HEK293 (cell line): ENCODE data around the gene KIAA1671.
A peak's percentile ranks its signal among the peaks of the same experiment; 100 is the strongest.

Experiments
- ELK4 ChIP-seq: IDR thresholded peaks from 2 replicates; pipeline ENCODE4 v1.6.1; 2011; ENCODE audit warnings: mild to moderate bottlenecking, low read depth, low read length, borderline replicate concordance
- MEIS1 ChIP-seq: sonication (generic); formaldehyde crosslinking; IDR thresholded peaks from 2 replicates; pipeline ENCODE4 v1.8.1; 2022; ENCODE audit warnings: missing genetic modification reagents, mild to moderate bottlenecking, borderline replicate concordance
- OSR2 ChIP-seq: fragments of 450-650 bp; formaldehyde crosslinking; IDR thresholded peaks from 2 replicates; pipeline ENCODE4 v1.5.1; 2016; ENCODE audit warnings: missing biosample characterization, missing genetic modification characterization
- PRDM10 ChIP-seq: fragments of 450-650 bp; formaldehyde crosslinking; IDR thresholded peaks from 2 replicates; pipeline ENCODE4 v1.5.1; 2016; ENCODE audit warnings: missing biosample characterization, missing genetic modification characterization
- REPIN1 ChIP-seq: fragments of 450-650 bp; formaldehyde crosslinking; IDR thresholded peaks from 2 replicates; pipeline ENCODE4 v1.5.1; 2017; ENCODE audit warnings: missing biosample characterization, missing genetic modification characterization, low read depth
- SCRT1 ChIP-seq: fragments of 450-650 bp; formaldehyde crosslinking; IDR thresholded peaks from 2 replicates; pipeline ENCODE4 v1.5.1; 2016; ENCODE audit warnings: missing biosample characterization, missing genetic modification characterization, borderline replicate concordance
- SCRT2 ChIP-seq: fragments of 450-650 bp; formaldehyde crosslinking; IDR thresholded peaks from 2 replicates; pipeline ENCODE4 v1.5.1; 2016; ENCODE audit warnings: missing biosample characterization, missing genetic modification characterization
- ZBTB26 ChIP-seq: fragments of 450-650 bp; formaldehyde crosslinking; optimal IDR thresholded peaks from 2 replicates; pipeline ENCODE3; 2016; ENCODE audit warnings: missing biosample characterization, mild to moderate bottlenecking, missing genetic modification characterization
- ZBTB48 ChIP-seq: fragments of 450-650 bp; formaldehyde crosslinking; IDR thresholded peaks from 2 replicates; pipeline ENCODE4 v1.5.1; 2016; ENCODE audit warnings: missing biosample characterization, missing genetic modification characterization
- ZNF157 ChIP-seq: fragments of 450-650 bp; formaldehyde crosslinking; IDR thresholded peaks from 2 replicates; pipeline ENCODE4 v1.5.1; 2016; ENCODE audit warnings: missing biosample characterization, missing genetic modification characterization
- ZNF202 ChIP-seq: fragments of 450-650 bp; formaldehyde crosslinking; IDR thresholded peaks from 2 replicates; pipeline ENCODE4 v1.5.1; 2016; ENCODE audit warnings: missing biosample characterization, missing genetic modification characterization, borderline replicate concordance
- ZNF221 ChIP-seq: fragments of 450-650 bp; formaldehyde crosslinking; IDR thresholded peaks from 2 replicates; pipeline ENCODE4 v1.5.1; 2017; ENCODE audit warnings: missing biosample characterization, missing genetic modification characterization, borderline replicate concordance
- ZNF239 ChIP-seq: fragments of 450-650 bp; formaldehyde crosslinking; IDR thresholded peaks from 2 replicates; pipeline ENCODE4 v1.5.1; 2016; ENCODE audit warnings: missing biosample characterization, missing genetic modification characterization
- ZNF335 ChIP-seq: fragments of 450-650 bp; formaldehyde crosslinking; conservative IDR thresholded peaks from 2 replicates; pipeline ENCODE4 v1.5.1; 2016; ENCODE audit warnings: missing biosample characterization, missing genetic modification characterization
- ZNF391 ChIP-seq: fragments of 450-650 bp; formaldehyde crosslinking; IDR thresholded peaks from 2 replicates; pipeline ENCODE4 v1.5.1; 2016; ENCODE audit warnings: low read depth, missing biosample characterization, missing genetic modification characterization, borderline replicate concordance
- ZNF423 ChIP-seq: fragments of 450-650 bp; formaldehyde crosslinking; IDR thresholded peaks from 2 replicates; pipeline ENCODE4 v1.5.1; 2016; ENCODE audit warnings: missing biosample characterization, missing genetic modification characterization
- ZNF629 ChIP-seq: fragments of 450-650 bp; formaldehyde crosslinking; IDR thresholded peaks from 2 replicates; pipeline ENCODE4 v1.5.1; 2017; ENCODE audit warnings: missing biosample characterization, missing genetic modification characterization
- ZNF747 ChIP-seq: fragments of 450-650 bp; formaldehyde crosslinking; IDR thresholded peaks from 2 replicates; pipeline ENCODE4 v1.5.1; 2016; ENCODE audit warnings: missing biosample characterization, missing genetic modification characterization
- ZNF791 ChIP-seq: fragments of 450-650 bp; formaldehyde crosslinking; IDR thresholded peaks from 2 replicates; pipeline ENCODE4 v1.5.1; 2016; ENCODE audit warnings: missing biosample characterization, missing genetic modification characterization
- ZNF792 ChIP-seq: fragments of 450-650 bp; formaldehyde crosslinking; IDR thresholded peaks from 2 replicates; pipeline ENCODE4 v1.5.1; 2016; ENCODE audit warnings: missing biosample characterization, missing genetic modification characterization
- ZNF837 ChIP-seq: fragments of 450-650 bp; formaldehyde crosslinking; IDR thresholded peaks from 2 replicates; pipeline ENCODE4 v1.5.1; 2016; ENCODE audit warnings: missing biosample characterization, missing genetic modification characterization
- ZSCAN23 ChIP-seq: fragments of 450-650 bp; formaldehyde crosslinking; IDR thresholded peaks from 2 replicates; pipeline ENCODE4 v1.5.1; 2016; ENCODE audit warnings: missing biosample characterization, missing genetic modification characterization
- ZSCAN30 ChIP-seq: fragments of 450-650 bp; IDR thresholded peaks from 2 replicates; pipeline ENCODE4 v1.5.1; 2018; ENCODE audit warnings: missing biosample characterization, mild to moderate bottlenecking, missing genetic modification characterization, moderate library complexity
- TF ChIP-seq, protein P1 (sequence below): fragments of 450-650 bp; formaldehyde crosslinking; conservative IDR thresholded peaks from 2 replicates; pipeline ENCODE4 v1.5.1; 2016; ENCODE audit warnings: low read depth, missing biosample characterization, missing genetic modification characterization
- TF ChIP-seq, protein P2 (sequence below): fragments of 450-650 bp; formaldehyde crosslinking; IDR thresholded peaks from 2 replicates; pipeline ENCODE4 v1.5.1; 2016; ENCODE audit warnings: missing biosample characterization, missing genetic modification characterization
- TF ChIP-seq, protein P3 (sequence below): fragments of 450-650 bp; formaldehyde crosslinking; IDR thresholded peaks from 2 replicates; pipeline ENCODE4 v1.5.1; 2016; ENCODE audit warnings: missing biosample characterization, missing genetic modification characterization

Gene KIAA1671

DNA sequence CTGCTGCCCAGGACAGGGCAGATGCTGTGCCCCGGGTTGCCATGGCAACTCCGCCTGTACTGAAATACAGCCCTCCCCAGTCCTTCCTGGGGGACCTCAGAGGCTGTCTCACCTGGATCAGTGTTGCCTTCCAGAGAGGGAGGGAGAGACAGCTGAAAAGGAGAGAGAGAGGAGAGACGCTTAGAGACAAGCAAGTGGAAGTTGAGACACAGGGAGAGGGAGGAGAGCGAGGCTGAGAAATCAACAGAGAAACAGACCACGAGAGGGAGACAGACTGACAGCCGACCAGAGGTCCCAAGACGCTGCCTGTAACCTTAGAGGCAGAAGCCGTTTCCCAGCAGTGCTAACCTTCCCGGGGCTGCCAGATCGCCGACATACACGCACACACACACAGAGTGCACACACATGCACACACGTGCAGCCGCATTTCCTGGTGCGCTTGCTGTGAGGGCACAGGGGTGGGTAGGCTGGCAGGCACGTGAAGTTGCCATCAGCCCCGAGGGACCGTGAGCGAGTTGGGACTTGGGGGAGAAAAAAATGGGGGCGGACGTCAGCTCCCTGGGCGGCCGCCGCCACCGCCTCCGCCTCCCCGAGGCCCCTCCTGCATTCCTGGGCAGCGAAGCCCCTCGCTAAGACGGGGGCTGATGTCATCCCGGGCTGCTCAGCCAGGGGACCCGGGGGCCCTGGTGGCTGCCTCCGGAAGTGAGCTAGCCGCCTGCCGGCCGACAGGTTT lies 158.5 kb downstream of the KIAA1671 start (continued):
- TF ChIP-seq, protein P1, sequence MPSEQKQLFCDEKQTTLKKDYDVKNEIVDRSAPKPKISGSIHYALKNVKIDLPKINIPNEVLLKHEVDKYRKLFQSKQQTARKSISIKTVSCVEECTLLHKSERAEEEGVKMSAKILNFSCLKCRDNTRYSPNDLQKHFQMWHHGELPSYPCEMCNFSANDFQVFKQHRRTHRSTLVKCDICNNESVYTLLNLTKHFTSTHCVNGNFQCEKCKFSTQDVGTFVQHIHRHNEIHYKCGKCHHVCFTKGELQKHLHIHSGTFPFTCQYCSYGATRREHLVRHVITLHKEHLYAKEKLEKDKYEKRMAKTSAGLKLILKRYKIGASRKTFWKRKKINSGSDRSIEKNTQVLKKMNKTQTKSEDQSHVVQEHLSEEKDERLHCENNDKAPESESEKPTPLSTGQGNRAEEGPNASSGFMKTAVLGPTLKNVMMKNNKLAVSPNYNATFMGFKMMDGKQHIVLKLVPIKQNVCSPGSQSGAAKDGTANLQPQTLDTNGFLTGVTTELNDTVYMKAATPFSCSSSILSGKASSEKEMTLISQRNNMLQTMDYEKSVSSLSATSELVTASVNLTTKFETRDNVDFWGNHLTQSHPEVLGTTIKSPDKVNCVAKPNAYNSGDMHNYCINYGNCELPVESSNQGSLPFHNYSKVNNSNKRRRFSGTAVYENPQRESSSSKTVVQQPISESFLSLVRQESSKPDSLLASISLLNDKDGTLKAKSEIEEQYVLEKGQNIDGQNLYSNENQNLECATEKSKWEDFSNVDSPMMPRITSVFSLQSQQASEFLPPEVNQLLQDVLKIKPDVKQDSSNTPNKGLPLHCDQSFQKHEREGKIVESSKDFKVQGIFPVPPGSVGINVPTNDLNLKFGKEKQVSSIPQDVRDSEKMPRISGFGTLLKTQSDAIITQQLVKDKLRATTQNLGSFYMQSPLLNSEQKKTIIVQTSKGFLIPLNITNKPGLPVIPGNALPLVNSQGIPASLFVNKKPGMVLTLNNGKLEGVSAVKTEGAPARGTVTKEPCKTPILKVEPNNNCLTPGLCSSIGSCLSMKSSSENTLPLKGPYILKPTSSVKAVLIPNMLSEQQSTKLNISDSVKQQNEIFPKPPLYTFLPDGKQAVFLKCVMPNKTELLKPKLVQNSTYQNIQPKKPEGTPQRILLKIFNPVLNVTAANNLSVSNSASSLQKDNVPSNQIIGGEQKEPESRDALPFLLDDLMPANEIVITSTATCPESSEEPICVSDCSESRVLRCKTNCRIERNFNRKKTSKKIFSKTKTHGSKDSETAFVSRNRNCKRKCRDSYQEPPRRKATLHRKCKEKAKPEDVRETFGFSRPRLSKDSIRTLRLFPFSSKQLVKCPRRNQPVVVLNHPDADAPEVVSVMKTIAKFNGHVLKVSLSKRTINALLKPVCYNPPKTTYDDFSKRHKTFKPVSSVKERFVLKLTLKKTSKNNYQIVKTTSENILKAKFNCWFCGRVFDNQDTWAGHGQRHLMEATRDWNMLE: peak; percentile 25; the same call in 1 of the 2 replicates
- TF ChIP-seq ELK4: no peak
- TF ChIP-seq, protein P2, sequence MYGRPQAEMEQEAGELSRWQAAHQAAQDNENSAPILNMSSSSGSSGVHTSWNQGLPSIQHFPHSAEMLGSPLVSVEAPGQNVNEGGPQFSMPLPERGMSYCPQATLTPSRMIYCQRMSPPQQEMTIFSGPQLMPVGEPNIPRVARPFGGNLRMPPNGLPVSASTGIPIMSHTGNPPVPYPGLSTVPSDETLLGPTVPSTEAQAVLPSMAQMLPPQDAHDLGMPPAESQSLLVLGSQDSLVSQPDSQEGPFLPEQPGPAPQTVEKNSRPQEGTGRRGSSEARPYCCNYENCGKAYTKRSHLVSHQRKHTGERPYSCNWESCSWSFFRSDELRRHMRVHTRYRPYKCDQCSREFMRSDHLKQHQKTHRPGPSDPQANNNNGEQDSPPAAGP (tag by site-specific recombination): peak; percentile 57; the same call in 1 of the 2 replicates
- TF ChIP-seq ZNF792: peak; percentile 42; the same call in 1 of the 2 replicates
- no peak for TF ChIP-seq ZNF791 (tag by site-specific recombination)
- TF ChIP-seq ZNF837 (tag by site-specific recombination): no peak
- TF ChIP-seq ZBTB26 (tag by site-specific recombination): peak; percentile 43
- no peak; the same call in 1 of the 2 replicates for TF ChIP-seq MEIS1 (CRISPR knock-in tag)
- 0 out of 2 replicates have a peak, but pooled peaks have one; percentile 35 for TF ChIP-seq REPIN1 (tag by site-specific recombination)
- no peak for TF ChIP-seq ZNF423
- TF ChIP-seq, protein P3, sequence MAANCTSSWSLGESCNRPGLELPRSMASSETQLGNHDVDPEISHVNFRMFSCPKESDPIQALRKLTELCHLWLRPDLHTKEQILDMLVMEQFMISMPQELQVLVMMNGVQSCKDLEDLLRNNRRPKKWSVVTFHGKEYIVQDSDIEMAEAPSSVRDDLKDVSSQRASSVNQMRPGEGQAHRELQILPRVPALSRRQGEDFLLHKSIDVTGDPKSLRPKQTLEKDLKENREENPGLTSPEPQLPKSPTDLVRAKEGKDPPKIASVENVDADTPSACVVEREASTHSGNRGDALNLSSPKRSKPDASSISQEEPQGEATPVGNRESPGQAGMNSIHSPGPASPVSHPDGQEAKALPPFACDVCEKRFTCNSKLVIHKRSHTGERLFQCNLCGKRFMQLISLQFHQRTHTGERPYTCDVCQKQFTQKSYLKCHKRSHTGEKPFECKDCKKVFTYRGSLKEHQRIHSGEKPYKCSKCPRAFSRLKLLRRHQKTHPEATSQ (tag by site-specific recombination): no peak
- peak; percentile 62; the same call in 1 of the 2 replicates for TF ChIP-seq ZNF629 (tag by site-specific recombination)
- peak; percentile 48; the same call in 1 of the 2 replicates for TF ChIP-seq OSR2
- TF ChIP-seq ZNF335 (tag by site-specific recombination): peak; percentile 99
- peak; percentile 46 for TF ChIP-seq ZSCAN23
- TF ChIP-seq PRDM10 (tag by site-specific recombination): peak; percentile 59
- no peak for TF ChIP-seq ZNF747
- no peak for TF ChIP-seq ZNF239 (tag by site-specific recombination)
- peak; percentile 95 for TF ChIP-seq ZBTB48 (tag by site-specific recombination)
- no peak for TF ChIP-seq ZSCAN30 (tag by site-specific recombination)
- no peak for TF ChIP-seq ZNF221 (tag by site-specific recombination)
- TF ChIP-seq ZNF202 (tag by site-specific recombination): no peak
- TF ChIP-seq ZNF391: 0 out of 2 replicates have a peak, but pooled peaks have one; percentile 24
- no peak for TF ChIP-seq ZNF157 (tag by site-specific recombination)
- TF ChIP-seq SCRT2 (tag by site-specific recombination): peak; percentile 60
- no peak; the same call in 1 of the 2 replicates for TF ChIP-seq SCRT1 (tag by site-specific recombination)
